Astrocyte (in vitro differentiated cells and primary cell): Measurements from ENCODE around the gene PRR12. TPM values are rescaled to one million over a fixed set of nuclear protein-coding genes. Genes with fewer than 3 reads are reported as not detected.

Source experiments
- DNase-seq: peaks from one replicate; pipeline ENCODE4 v3.0.0-alpha.2; 2010; ENCODE audit warnings: low read depth
- FAIRE-seq: peaks from 2 replicates; lab custom pipeline; 2011; peaks lifted over from hg19 to GRCh38; lab: Jason Lieb, UNC
- H2AFZ ChIP-seq: 2 replicates; pipeline ENCODE4 v1.6.0; 2012; ENCODE audit warnings: low read depth, low read length, inconsistent platforms
- H3K27ac ChIP-seq: 2 replicates; pipeline ENCODE4 v1.5.1; 2011; ENCODE audit warnings: low read depth, low read length, inconsistent platforms
- H3K27me3 ChIP-seq: 2 replicates; pipeline ENCODE4 v1.6.0; 2011; ENCODE audit warnings: low read length, inconsistent platforms; ENCODE audit not compliant: insufficient read depth
- H3K36me3 ChIP-seq: 2 replicates; pipeline ENCODE4 v1.5.1; 2011; ENCODE audit warnings: low read length, inconsistent platforms; ENCODE audit not compliant: insufficient read depth
- H3K4me1 ChIP-seq: 2 replicates; pipeline ENCODE4 v1.5.1; 2011; ENCODE audit warnings: low read length, inconsistent platforms; ENCODE audit not compliant: insufficient read depth
- H3K4me2 ChIP-seq: 2 replicates; pipeline ENCODE4 v1.6.0; 2012; ENCODE audit warnings: low read length, inconsistent platforms
- H3K4me3 ChIP-seq: 2 replicates; pipeline ENCODE4 v1.5.1; 2011; ENCODE audit warnings: low read depth, mild to moderate bottlenecking, low read length, inconsistent platforms; ENCODE audit not compliant: insufficient read depth
- H3K79me2 ChIP-seq: 2 replicates; pipeline ENCODE4 v1.6.0; 2012; ENCODE audit warnings: mild to moderate bottlenecking, low read length, inconsistent platforms; ENCODE audit not compliant: insufficient read depth
- H3K9ac ChIP-seq: 2 replicates; pipeline ENCODE4 v1.6.0; 2012; ENCODE audit warnings: mild to moderate bottlenecking, low read length, inconsistent platforms
- H3K9me3 ChIP-seq: 2 replicates; pipeline ENCODE4 v1.5.1; 2012; ENCODE audit warnings: low read depth, mild to moderate bottlenecking, low read length, inconsistent platforms; ENCODE audit not compliant: insufficient read depth
- H4K20me1 ChIP-seq: 2 replicates; pipeline ENCODE4 v1.6.0; 2012; ENCODE audit warnings: low read length, inconsistent platforms; ENCODE audit not compliant: insufficient read depth
- H3K27ac Mint-ChIP-seq: one replicate; pipeline ENCODE4 v1.8.0; 2021; ENCODE audit warnings: mild to moderate bottlenecking, mixed read lengths; ENCODE audit not compliant: unreplicated experiment
- H3K27me3 Mint-ChIP-seq: one replicate; pipeline ENCODE4 v1.8.0; 2021; ENCODE audit warnings: low read depth, mixed read lengths; ENCODE audit not compliant: unreplicated experiment
- H3K36me3 Mint-ChIP-seq: one replicate; pipeline ENCODE4 v1.8.0; 2021; ENCODE audit warnings: low read depth, mixed read lengths; ENCODE audit not compliant: unreplicated experiment
- H3K4me1 Mint-ChIP-seq: one replicate; pipeline ENCODE4 v1.8.0; 2021; ENCODE audit warnings: low read depth, mixed read lengths; ENCODE audit not compliant: unreplicated experiment
- H3K4me3 Mint-ChIP-seq: one replicate; pipeline ENCODE4 v1.8.0; 2021; ENCODE audit warnings: mild to moderate bottlenecking, moderate library complexity, mixed read lengths; ENCODE audit not compliant: unreplicated experiment
- H3K9me3 Mint-ChIP-seq: one replicate; pipeline ENCODE4 v1.8.0; 2021; ENCODE audit warnings: mild to moderate bottlenecking, mixed read lengths; ENCODE audit not compliant: unreplicated experiment
- EZH2 ChIP-seq: IDR thresholded peaks from 2 replicates; pipeline ENCODE4 v1.6.1; 2012; ENCODE audit warnings: mild to moderate bottlenecking, low read length, inconsistent platforms; ENCODE audit not compliant: insufficient read depth
- total RNA-seq: library from RNA; stranded (reverse); gene quantifications from 2 replicates; pipeline ENCODE4 v1.2.1, GENCODE V29; 2021
- TF ChIP-seq, protein P1 (sequence below): IDR thresholded peaks from 2 replicates; pipeline ENCODE4 v1.5.1; 2011; ENCODE audit warnings: low read depth, mild to moderate bottlenecking, inconsistent platforms, low read length, moderate library complexity; ENCODE audit not compliant: insufficient read depth

PRR12 gene
- total RNA-seq, 1 donor from 2014 or later = 29.7 TPM

DNA sequence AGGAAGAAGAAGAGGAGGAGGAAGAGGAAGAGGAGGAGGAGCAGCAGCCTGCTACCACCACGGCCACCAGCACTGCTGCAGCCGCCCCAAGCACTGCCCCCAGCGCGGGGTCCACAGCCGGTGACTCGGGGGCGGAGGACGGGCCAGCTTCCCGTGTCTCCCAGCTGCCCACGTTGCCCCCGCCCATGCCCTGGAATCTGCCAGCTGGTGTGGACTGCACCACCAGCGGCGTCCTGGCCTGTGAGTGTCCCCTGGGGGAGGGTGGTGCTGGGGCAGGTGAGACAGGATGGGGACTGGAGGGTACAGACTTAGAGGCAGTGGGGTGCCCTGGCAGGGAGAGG, 62.5 kb downstream of the PRR12 start:
- no peak for TF ChIP-seq EZH2
- TF ChIP-seq, protein P1, sequence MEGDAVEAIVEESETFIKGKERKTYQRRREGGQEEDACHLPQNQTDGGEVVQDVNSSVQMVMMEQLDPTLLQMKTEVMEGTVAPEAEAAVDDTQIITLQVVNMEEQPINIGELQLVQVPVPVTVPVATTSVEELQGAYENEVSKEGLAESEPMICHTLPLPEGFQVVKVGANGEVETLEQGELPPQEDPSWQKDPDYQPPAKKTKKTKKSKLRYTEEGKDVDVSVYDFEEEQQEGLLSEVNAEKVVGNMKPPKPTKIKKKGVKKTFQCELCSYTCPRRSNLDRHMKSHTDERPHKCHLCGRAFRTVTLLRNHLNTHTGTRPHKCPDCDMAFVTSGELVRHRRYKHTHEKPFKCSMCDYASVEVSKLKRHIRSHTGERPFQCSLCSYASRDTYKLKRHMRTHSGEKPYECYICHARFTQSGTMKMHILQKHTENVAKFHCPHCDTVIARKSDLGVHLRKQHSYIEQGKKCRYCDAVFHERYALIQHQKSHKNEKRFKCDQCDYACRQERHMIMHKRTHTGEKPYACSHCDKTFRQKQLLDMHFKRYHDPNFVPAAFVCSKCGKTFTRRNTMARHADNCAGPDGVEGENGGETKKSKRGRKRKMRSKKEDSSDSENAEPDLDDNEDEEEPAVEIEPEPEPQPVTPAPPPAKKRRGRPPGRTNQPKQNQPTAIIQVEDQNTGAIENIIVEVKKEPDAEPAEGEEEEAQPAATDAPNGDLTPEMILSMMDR = no peak
- no peak for FAIRE-seq
- no peak for DNase-seq
- no peaks in the 10 kb centered on the region for H3K4me1 Mint-ChIP-seq
- Histone ChIP-seq H3K79me2 (peaks cover 33% of the 10 kb centered on the region), H3K36me3 (peaks cover 6% of the 10 kb centered on the region), H3K9me3 (no peaks in the 10 kb centered on the region), H3K4me2 (no peak overlapping the region), H3K4me3 (no peak overlapping the region), H2AFZ (no peak overlapping the region), H3K4me1 (no peaks in the 10 kb centered on the region), H3K27ac (no peak overlapping the region), H3K27me3 (no peaks in the 10 kb centered on the region), H3K9ac (no peak overlapping the region), H4K20me1 (peaks cover 66% of the 10 kb centered on the region)
- no peak overlapping the region for H3K4me3 Mint-ChIP-seq
- H3K36me3 Mint-ChIP-seq = peaks cover 11% of the 10 kb centered on the region
- no peak overlapping the region for H3K27ac Mint-ChIP-seq
- H3K9me3 Mint-ChIP-seq = no peaks in the 10 kb centered on the region
- H3K27me3 Mint-ChIP-seq = no peaks in the 10 kb centered on the region

DNA sequence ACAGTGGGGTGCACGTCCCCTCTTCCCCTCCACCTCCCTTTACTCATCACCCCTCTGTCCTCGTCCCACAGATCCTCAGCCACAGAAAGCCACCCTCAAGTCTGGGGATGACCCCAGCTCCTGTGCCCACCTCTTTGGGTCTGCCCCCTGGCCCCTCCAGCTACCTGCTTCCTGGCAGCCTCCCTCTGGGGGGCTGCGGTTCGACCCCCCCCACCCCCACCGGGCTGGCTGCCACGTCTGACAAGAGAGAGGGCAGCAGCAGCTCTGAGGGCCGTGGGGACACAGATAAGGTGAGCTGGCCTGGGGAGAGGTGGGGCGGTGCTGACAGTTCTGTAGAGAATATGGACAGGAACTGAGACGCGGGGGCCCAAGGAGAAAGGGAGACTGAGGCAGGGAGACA, 63.6 kb downstream of the PRR12 start:
- peaks cover 12% of the 10 kb centered on the region for H3K36me3 ChIP-seq
- H3K79me2 ChIP-seq = peaks cover 27% of the 10 kb centered on the region
- Mint-ChIP-seq H3K36me3 (peaks cover 13% of the 10 kb centered on the region), H3K4me3 (no peak overlapping the region), H3K9me3 (no peaks in the 10 kb centered on the region), H3K4me1 (no peaks in the 10 kb centered on the region), H3K27me3 (no peaks in the 10 kb centered on the region), H3K27ac (no peak overlapping the region)
- DNase-seq (no peak), FAIRE-seq (no peak)
- no peak overlapping the region for H3K27ac ChIP-seq
- H3K4me2 ChIP-seq = no peak overlapping the region
- H3K27me3 ChIP-seq = no peaks in the 10 kb centered on the region
- no peak overlapping the region for H2AFZ ChIP-seq
- H3K4me3 ChIP-seq = no peak overlapping the region
- peaks cover 67% of the 10 kb centered on the region for H4K20me1 ChIP-seq
- H3K4me1 ChIP-seq = no peaks in the 10 kb centered on the region
- H3K9ac ChIP-seq = no peak overlapping the region
- H3K9me3 ChIP-seq = no peaks in the 10 kb centered on the region
- no peak for TF ChIP-seq EZH2
- TF ChIP-seq, protein P1 = no peak

DNA sequence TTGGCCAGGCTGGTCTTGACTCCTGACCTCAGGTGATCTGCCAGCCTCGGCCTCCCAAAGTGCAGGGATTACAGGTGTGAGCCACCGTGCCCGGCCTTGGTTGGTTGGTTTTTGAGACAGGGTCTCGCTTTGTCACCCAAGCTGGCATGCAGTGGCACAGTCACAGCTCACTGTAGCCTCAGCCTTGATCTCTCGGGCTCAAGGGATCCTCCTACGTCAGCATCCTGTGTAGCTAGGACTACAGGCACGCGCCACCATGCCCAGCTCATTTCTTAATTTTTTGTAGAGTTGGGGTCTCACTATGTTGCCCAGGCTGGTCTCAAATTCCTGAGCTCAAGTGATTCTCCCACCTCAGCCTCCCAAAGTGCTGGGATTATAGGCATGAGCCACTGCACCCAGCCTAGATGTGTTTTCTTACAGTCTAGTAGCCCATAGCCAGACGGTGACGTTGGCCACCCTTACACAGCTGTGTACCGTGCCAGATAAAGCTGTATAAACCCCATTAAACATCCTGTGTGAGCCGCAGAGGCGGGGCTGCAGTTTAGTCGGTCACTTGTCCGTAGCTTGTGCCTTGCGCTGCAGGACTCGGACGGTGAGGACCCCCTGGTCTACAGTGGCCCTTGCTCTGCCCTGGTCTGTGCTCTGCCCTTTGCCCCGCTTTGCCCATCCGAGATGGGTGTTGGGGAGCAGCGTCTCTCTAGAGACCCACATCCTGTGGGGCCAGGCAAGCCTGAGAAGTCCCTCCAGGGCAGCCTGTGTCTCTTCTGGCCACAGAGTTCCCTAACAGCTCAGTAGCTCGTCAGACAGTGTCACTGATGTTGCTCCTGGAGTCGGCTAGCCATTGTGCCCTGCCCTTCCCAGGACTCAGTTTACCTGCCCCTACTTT, 64.8 kb downstream of the PRR12 start:
- DNase-seq (no peak), FAIRE-seq (no peak)
- TF ChIP-seq EZH2 = no peak
- TF ChIP-seq, protein P1 = no peak
- no peaks in the 10 kb centered on the region for H3K27me3 ChIP-seq
- peaks cover 19% of the 10 kb centered on the region for H3K36me3 Mint-ChIP-seq
- peaks cover 4% of the 10 kb centered on the region for H3K9me3 ChIP-seq
- no peaks in the 10 kb centered on the region for H3K4me1 Mint-ChIP-seq
- no peaks in the 10 kb centered on the region for H3K4me1 ChIP-seq
- H4K20me1 ChIP-seq = peaks cover 63% of the 10 kb centered on the region
- peaks cover 17% of the 10 kb centered on the region for H3K79me2 ChIP-seq
- no peaks in the 10 kb centered on the region for H3K9me3 Mint-ChIP-seq
- H3K36me3 ChIP-seq = peaks cover 17% of the 10 kb centered on the region
- no peak overlapping the region for H3K4me3 Mint-ChIP-seq
- no peak overlapping the region for H3K4me3 ChIP-seq
- H3K27ac Mint-ChIP-seq = no peak overlapping the region
- no peaks in the 10 kb centered on the region for H3K27me3 Mint-ChIP-seq
- no peak overlapping the region for H2AFZ ChIP-seq
- H3K27ac ChIP-seq = no peak overlapping the region
- H3K9ac ChIP-seq = no peak overlapping the region
- H3K4me2 ChIP-seq = no peak overlapping the region
